HPDE6-E6E7 (cell line): Measurements from ENCODE around the gene TLK1.

Experiments used
- DNase-seq: peaks from one replicate; pipeline ENCODE4 v3.0.0; 2011; ENCODE audit warnings: missing footprints; ENCODE audit errors: extremely low spot score

Gene TLK1

DNA sequence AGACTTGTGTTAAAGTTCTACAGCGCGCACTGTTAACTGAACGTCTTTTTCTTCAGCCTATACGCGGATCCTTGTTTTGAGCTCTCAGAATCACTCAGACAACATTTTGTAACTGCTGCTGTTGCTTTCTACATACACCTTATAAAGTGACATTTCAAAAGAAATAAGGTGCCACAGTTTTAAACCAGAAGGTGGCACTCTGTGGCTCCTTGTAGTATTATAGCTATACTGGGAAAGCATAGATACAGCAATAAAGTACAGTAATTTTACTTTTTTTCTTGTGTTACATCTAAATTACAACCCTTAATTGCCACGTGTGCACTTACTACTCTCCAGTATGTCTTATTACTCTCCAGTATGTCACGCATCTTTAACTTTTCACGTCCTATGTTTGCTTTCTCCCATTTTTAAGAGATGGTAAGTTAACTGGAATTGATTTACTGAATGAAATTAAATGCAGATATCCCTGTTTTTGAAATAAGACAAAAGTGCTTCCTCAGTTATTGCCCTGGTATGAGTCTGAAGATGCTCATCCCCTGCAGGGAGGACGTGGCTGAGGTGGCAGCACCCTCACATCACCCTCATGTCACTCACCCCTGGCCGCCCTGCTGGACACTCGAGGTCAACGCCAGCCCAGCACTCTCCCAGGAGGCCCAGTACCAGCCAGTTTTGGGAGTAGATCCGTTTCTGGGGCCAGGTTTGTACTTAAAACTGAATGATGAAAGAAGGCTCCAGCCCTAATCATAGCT is 193.9 kb downstream of the TLK1 start:
- DNase-seq: no peak

DNA sequence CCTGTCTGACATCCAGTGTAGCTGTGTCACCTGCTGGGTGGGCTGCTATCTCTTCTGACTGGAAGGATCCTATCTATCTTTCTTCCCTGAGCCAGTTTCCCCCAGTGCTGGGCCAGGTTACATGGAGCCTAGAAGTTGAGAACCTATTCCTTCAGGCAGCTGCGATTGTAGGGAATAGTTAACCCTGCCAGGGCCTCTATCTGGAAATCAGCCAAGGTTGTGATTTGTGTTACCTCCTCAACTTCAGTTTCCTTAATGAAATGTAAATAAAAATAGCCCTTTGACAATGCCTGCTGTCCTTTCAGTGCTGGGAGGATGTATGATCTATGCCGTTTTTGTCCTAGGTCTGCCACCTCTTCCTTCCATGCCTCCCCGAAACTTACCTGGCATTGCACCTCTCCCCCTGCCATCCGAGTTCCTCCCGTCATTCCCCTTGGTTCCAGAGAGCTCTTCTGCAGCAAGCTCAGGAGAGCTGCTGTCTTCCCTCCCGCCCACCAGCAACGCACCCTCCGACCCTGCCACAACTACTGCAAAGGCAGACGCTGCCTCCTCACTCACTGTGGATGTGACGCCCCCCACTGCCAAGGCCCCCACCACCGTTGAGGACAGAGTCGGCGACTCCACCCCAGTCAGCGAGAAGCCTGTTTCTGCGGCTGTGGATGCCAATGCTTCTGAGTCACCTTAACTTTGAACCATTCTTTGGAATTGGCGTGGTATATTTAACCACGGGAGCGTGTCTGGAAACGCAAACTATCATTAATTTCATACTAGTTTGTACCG is 195.1 kb downstream of the TLK1 start:
- DNase-seq: peak; percentile 68

DNA sequence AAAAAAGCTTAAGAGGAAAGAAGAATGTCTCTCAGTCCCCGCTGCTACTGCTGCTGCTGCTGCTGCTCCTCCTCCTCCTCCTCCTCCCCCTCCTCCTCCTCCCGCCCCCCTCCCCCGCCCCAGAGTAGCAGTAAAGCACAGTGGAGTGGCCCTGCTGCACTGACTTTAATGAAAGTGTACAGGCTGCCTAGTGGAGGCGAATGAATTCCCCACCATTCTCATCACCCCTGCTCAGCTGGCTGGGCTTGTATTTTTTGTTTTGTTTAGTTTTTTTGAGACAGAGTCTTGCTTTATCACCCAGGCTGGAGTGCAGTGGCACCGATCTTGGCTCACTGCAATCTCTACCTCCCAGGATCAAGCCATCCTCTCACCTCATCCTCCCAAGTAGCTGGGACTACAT is 197.3 kb downstream of the TLK1 start:
- DNase-seq: no peak

DNA sequence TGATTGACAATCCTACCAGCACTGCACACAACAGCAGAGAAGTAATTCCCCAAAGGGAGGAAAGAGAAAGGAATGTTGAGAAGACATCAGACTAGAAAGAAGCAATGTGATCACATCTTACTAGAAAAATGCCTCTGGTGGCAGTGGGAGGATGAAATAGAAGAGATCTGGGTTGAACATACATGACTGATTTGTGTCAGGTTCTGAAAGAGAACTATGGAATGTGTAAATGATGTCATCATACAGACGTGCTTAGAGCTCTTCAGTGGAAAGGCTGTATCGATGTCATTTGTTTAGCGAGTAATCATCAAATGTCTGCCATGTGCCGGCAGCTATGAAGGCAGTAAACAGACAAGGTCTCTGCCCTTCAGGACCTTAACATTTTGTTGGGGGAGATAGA is 206.8 kb downstream of the TLK1 start:
- no peak for DNase-seq

DNA sequence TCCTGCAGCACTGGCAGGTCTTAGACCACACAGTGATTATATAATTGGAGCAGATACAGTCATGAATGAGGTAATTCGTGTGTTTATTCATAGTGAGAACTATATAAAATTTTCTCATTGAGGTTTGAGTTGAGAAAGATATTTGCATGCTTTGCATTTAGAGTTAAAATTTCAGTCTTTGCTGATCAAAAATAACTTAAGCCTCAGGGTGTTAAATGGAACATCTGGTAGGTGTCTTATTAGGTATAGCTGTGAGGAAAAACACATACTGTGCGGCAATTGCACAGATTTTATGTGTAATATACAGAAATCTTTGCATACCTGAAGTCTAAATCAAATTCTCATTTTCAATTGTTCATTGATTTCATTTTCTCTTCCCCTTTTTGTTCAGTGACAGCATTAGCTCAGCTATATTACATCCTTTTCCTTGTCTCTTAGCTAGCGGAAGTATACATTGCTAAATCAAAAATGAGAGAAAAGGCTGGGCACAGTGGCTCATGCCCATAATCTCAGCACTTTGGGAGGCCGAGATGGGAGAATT is 210.4 kb downstream of the TLK1 start:
- no peak for DNase-seq

DNA sequence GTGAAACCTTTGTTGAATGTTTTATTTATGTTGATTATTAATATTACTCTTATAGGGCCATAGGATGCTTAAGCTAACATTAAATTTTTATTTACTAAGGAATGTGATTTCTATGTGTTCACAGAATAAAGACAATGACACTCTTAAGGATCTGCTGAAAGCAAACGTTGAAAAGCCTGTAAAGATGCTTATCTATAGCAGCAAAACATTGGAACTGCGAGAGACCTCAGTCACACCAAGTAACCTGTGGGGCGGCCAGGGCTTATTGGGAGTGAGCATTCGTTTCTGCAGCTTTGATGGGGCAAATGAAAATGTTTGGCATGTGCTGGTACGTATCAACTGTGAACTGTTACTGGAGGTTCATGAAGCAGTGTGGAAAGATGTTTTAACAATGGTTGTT is 211.3 kb downstream of the TLK1 start:
- DNase-seq: no peak

DNA sequence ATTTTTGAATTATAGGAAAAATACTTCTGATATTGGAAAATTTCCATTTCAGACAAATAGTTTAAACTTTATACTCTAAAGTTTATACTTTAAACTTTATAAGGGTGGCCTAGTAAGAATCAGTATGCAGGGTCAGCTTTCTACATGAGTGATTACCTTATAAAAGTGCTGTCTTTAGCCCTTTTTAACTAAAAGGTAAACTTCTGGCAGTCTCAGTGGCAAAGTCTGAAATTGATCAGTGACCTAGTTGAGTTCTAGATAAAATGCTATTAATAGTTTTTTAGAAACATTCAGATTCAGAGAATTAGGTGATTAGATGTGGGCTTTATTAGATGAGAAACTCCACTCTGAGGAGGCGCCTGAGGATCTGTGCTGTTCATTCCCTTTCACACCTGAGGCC is 216.1 kb downstream of the TLK1 start:
- DNase-seq: no peak

DNA sequence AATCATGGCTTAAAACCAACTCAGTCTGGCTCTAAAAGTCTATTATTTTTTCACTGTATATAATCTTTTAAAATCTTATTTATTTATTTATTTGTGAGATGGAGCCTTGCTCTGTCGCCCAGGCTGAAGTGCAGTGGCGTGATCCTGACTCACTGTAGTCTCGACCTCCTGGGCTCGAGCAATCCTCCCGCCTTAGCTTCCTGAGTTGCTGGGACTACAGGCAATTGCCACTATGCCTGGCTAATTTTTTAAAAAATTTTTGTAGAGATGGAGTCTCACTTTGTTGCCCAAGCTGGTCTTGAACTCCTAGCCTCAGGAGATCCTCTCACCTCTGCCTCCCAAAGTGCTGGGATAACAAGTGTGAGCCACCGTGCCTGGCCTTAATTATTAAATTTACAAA is 217.1 kb downstream of the TLK1 start:
- DNase-seq: no peak

DNA sequence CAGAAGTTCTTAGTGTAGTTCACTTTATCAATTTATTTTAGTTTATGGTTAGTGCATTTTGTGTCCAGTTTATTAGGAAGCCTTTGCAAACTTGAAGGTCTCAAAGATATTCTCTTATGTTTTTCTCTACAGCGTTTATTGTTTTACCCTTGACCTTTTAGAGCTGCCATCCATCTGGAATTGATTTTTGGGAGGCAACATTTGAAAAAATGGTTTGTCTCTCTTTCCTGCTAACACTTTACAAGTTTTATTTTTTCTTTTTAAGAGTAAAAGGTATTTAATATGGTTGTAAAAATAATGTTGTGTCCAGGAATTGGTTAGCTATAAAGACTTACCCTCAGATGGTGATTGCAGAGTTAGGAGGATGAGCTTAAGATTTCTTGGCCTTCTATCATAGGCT is 217.7 kb downstream of the TLK1 start:
- DNase-seq: no peak

DNA sequence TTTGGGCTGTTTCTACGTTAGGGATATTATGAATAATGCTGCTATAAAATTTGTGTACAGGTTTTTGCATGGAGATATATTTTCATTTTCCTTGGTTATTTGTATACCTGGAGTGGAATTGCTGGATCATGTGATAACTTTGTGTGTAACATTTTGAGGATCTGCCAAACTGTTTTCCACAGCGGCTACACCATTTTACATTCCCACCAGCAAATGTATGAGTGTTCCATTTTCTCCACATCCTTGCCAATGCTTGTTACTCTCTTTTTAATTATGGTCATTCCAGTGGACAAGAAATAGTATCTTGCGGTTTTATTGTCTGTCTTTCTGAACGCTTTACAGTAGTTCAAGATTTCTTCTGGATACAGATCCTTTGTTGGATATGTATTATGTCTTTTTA is 218.1 kb downstream of the TLK1 start:
- no peak for DNase-seq
